Activated CD8-positive, alpha-beta T cell treated with anti-CD3 and anti-CD28 coated beads for 36 hours (primary cell): ENCODE results near the gene LORICRIN. TPM values are rescaled to one million over a fixed set of nuclear protein-coding genes. Genes with fewer than 3 reads are reported as not detected.

ENCODE experiments used
- total RNA-seq, 2 experiments: library from RNA; stranded (reverse); gene quantifications; one replicate each; pipeline ENCODE4 v1.2.3, GENCODE V29; 2021

LORICRIN gene
- total RNA-seq, 2 experiments from 2014 or later = not detected

Other genes with a start within 250 kb of the LORICRIN start
- gene SPRR1B, start 228.5 kb upstream of the LORICRIN start, total RNA-seq = not detected
- not detected for gene SPRR2D, start 218.6 kb upstream of the LORICRIN start, total RNA-seq
- not detected for gene SPRR2A, start 202.2 kb upstream of the LORICRIN start, total RNA-seq
- gene SPRR2B, start 188.1 kb upstream of the LORICRIN start, total RNA-seq = not detected
- not detected for gene SPRR2E, start 165.2 kb upstream of the LORICRIN start, total RNA-seq
- not detected for gene SPRR2F, start 146.2 kb upstream of the LORICRIN start, total RNA-seq
- gene SPRR2G, start 108.8 kb upstream of the LORICRIN start, total RNA-seq = not detected
- not detected for gene LELP1, start 56.3 kb upstream of the LORICRIN start, total RNA-seq
- not detected for gene PRR9, start 42.1 kb upstream of the LORICRIN start, total RNA-seq
- gene PGLYRP3, start 53.3 kb downstream of the LORICRIN start, total RNA-seq = not detected
- gene PGLYRP4, start 89.2 kb downstream of the LORICRIN start, total RNA-seq = not detected
- gene S100A9, start 98.2 kb downstream of the LORICRIN start, total RNA-seq = not detected
- gene S100A12, start 115.9 kb downstream of the LORICRIN start, total RNA-seq = not detected
- not detected for gene S100A8, start 131.4 kb downstream of the LORICRIN start, total RNA-seq
- not detected for gene S100A7A, start 156.8 kb downstream of the LORICRIN start, total RNA-seq
- gene S100A7, start 201.0 kb downstream of the LORICRIN start, total RNA-seq = not detected